ENCODE measurements around the gene FAM20A. TPM values are rescaled to one million over a fixed set of nuclear protein-coding genes. Genes with fewer than 3 reads are reported as not detected.

The FAM20A gene
- total RNA-seq, 4 donors from 2014 or later = 0.80 to 3.1 (median 1.4) TPM

DNA sequence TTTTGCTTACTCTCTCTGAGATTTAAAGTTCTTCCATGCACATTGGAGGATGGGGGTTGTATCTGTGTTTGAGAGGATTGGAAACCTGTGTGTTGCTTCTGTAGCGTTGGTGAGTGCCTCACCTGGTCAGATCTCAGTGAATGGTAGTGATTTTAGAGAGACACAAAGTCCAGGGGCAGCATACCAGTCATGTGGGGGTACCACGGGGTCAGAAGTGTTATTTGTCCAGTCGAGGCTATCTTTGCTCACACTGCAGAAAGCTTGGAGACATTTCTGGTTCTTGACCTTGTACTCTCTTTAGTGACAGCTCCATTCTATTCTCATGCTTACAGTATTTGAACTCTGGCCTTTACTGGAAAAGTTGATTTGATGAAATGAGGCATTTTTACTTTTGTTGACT lies 65.2 kb downstream of the FAM20A start:
- no peaks in the 10 kb centered on the region for H3K9me3 ChIP-seq
- H3K4me3 ChIP-seq = no peak overlapping the region
- TF ChIP-seq, protein P1, sequence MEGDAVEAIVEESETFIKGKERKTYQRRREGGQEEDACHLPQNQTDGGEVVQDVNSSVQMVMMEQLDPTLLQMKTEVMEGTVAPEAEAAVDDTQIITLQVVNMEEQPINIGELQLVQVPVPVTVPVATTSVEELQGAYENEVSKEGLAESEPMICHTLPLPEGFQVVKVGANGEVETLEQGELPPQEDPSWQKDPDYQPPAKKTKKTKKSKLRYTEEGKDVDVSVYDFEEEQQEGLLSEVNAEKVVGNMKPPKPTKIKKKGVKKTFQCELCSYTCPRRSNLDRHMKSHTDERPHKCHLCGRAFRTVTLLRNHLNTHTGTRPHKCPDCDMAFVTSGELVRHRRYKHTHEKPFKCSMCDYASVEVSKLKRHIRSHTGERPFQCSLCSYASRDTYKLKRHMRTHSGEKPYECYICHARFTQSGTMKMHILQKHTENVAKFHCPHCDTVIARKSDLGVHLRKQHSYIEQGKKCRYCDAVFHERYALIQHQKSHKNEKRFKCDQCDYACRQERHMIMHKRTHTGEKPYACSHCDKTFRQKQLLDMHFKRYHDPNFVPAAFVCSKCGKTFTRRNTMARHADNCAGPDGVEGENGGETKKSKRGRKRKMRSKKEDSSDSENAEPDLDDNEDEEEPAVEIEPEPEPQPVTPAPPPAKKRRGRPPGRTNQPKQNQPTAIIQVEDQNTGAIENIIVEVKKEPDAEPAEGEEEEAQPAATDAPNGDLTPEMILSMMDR (IDR thresholded peaks at IDR 0.05 in 4 of 5, conservative IDR thresholded peaks at IDR 0.05 in 1 of 5) = no peak
- TF ChIP-seq POLR2A (IDR thresholded peaks at IDR 0.05) = no peak
- H3K36me3 ChIP-seq = peaks cover 0 to 68% of the 10 kb centered on the region in 2 donors
- peak overlapping the region in 2 of 4 donors; percentile 10 to 14 for H3K27ac ChIP-seq
- H3K4me1 ChIP-seq = peaks cover 16 to 23% of the 10 kb centered on the region in 2 donors
- DNase-seq (no peak), ATAC-seq (no peak)
- in situ Hi-C loops (cut with MboI; ENCODE audit: low sequenced_read_pairs in 4 of 4) = loop anchor here (10.0 to 25.0 kb wide), 4 partner anchors 79 to 701 kb away; partner anchors contain the start of gene ABCA10 (in 2 of the 4)
- intact Hi-C loops (cut with DNase I; ENCODE audit: low total_unique reads) = loop anchor here (5.0 kb wide), 1 partner anchor 221 kb away; no protein-coding TSS in a partner anchor
- H3K27me3 ChIP-seq = no peaks in the 10 kb centered on the region

DNA sequence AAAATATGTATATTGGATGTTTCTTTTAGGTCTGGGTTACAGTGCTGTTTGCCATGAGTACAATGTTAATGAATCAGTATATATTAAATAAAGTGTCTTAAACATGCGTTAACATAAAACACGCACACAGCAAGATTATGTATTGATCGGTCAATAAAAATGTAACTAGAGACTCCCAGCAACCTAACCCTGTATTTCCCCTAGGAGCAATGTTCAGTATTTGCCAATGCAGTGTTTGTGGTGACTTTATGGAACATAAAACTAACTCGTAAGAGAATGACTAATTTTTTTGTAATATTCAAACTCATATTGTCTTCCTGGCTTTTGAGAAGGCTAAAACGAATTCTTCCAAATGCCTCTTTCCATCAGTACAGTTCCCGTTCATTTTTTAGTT lies 66.5 kb downstream of the FAM20A start:
- intact Hi-C loops (cut with DNase I; ENCODE audit: low total_unique reads) (loop anchor here (5.0 kb wide), 1 partner anchor 223 kb away; no protein-coding TSS in a partner anchor), in situ Hi-C loops (cut with MboI; ENCODE audit: low sequenced_read_pairs in 4 of 4) (loop anchor here (10.0 to 25.0 kb wide), 4 partner anchors 80 to 703 kb away; partner anchors contain the start of gene ABCA10 (in 2 of the 4))
- no peak for TF ChIP-seq POLR2A (IDR thresholded peaks at IDR 0.05)
- TF ChIP-seq, protein P1 (IDR thresholded peaks at IDR 0.05 in 4 of 5, conservative IDR thresholded peaks at IDR 0.05 in 1 of 5) = no peak
- Histone ChIP-seq H3K27me3 (no peaks in the 10 kb centered on the region), H3K36me3 (peaks cover 3 to 68% of the 10 kb centered on the region in 2 donors), H3K9me3 (no peaks in the 10 kb centered on the region), H3K4me1 (peaks cover 16 to 23% of the 10 kb centered on the region in 2 donors), H3K27ac (no peak overlapping the region), H3K4me3 (no peak overlapping the region)
- no peak for DNase-seq
- no peak for ATAC-seq

DNA sequence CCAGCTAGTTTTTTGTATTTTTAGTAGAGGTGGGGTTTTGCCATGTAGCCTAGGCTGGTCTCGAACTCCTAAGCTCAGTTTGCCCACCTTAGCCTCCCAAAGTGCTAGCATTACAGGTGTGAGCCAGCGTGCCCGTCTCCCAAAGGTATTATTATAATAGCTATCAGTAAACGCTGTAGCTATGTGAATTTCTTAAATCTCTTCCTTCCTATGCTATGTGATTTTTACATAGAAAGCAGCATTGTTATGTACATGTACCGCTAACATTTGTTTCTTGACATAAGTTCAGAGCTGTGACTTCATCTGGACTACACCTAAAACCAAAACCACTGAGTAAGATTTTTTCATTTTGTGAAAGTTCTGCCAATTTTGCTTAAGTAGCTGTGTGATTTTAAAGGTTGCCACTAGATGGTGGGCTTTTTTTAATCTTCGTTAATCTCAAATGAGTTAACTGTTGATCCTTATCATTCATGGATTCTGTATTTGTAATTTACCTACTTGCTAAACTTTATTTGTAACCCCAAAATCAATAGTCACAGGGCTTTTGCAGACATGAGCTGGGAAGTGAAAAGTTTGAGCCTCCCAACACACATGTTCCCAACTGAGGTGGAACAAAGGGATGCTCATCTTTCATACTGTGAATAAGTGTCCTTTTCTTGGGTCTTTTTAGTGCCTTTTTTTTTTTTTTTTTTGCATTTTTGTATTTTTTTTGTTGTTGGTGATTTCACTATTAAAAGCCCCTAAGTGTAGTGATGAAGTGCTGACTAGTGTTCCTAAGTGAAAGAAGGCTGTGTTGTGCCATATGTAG lies 67.1 kb downstream of the FAM20A start:
- Histone ChIP-seq H3K27ac (peak overlapping the region in 1 of 4 donors; percentile 15), H3K4me3 (no peak overlapping the region), H3K27me3 (no peaks in the 10 kb centered on the region), H3K36me3 (peaks cover 3 to 71% of the 10 kb centered on the region in 2 donors), H3K4me1 (peaks cover 16 to 23% of the 10 kb centered on the region in 2 donors), H3K9me3 (no peaks in the 10 kb centered on the region)
- in situ Hi-C loops (cut with MboI; ENCODE audit: low sequenced_read_pairs in 4 of 4) (loop anchor here (10.0 to 25.0 kb wide), 4 partner anchors 81 to 703 kb away; partner anchors contain the start of gene ABCA10 (in 2 of the 4)), intact Hi-C loops (cut with DNase I; ENCODE audit: low total_unique reads) (no loop called here)
- DNase-seq (no peak), ATAC-seq (no peak)
- TF ChIP-seq, protein P1 (IDR thresholded peaks at IDR 0.05 in 4 of 5, conservative IDR thresholded peaks at IDR 0.05 in 1 of 5) = peak in 3 of 5 experiments; percentile 27 to 35 (median 30)
- TF ChIP-seq POLR2A (IDR thresholded peaks at IDR 0.05) = no peak

DNA sequence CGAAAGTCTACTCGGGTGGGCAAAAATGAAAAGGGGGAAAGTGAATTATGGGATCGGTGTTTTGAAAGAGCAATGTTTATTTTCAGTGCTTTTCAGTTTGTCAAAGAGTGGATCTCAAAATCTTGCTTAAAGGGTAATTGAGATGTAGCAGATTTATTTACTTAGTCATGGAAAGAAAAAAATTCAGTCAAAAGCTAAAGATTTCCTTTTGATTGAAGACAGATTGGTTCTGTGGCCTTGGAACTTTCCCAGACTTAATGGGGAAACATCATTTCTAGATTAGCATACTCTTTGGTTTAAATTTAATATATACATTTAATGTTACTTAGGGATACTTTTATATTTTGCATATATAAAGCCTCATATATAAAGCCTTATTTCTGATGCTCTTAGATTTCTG lies 68.3 kb downstream of the FAM20A start:
- in situ Hi-C loops (cut with MboI; ENCODE audit: low sequenced_read_pairs in 4 of 4) = loop anchor here (10.0 to 25.0 kb wide), 4 partner anchors 82 to 704 kb away; partner anchors contain the start of gene ABCA10 (in 2 of the 4)
- peaks cover 9 to 19% of the 10 kb centered on the region in 2 donors for H3K4me1 ChIP-seq
- intact Hi-C loops (cut with DNase I; ENCODE audit: low total_unique reads) = no loop called here

More for the DNA sequence above, 68.3 kb downstream of the FAM20A start:
- DNase-seq = no peak
- Histone ChIP-seq H3K27me3 (no peaks in the 10 kb centered on the region), H3K36me3 (peaks cover 3 to 71% of the 10 kb centered on the region in 2 donors), H3K27ac (no peak overlapping the region), H3K9me3 (no peaks in the 10 kb centered on the region), H3K4me3 (no peak overlapping the region)
- no peak for ATAC-seq
- TF ChIP-seq POLR2A (IDR thresholded peaks at IDR 0.05) = no peak
- TF ChIP-seq, protein P1 (IDR thresholded peaks at IDR 0.05 in 4 of 5, conservative IDR thresholded peaks at IDR 0.05 in 1 of 5) = no peak

Measured in gastrocnemius medialis (tissue), 4 donors.